ENCODE data around the gene FBXL7. TPM values are rescaled to one million over a fixed set of nuclear protein-coding genes. Genes with fewer than 3 reads are reported as not detected.

Gene FBXL7
- total and polyA plus RNA-seq, 2 of the 8 experiments (the other 6 are each of a cell fraction or from before 2014, with no cell fraction given) = 17.7 to 17.8 TPM

GRCh38 chr5:15852217-15852616 is 352.2 kb downstream of the FBXL7 start:
- H3K79me1 ChIP-seq (ENCODE audit: low read depth, low read length) = no peaks in the 10 kb centered on the region; the same call in 1 of the 2 replicates
- no peak overlapping the region for H3K9ac ChIP-seq (replicated peaks in 1 of 4; ENCODE audit: extremely low read depth in 1 of 4, low read depth in 3 of 4, low read length in 3 of 4)
- no peaks in the 10 kb centered on the region for H3K9me3 ChIP-seq (ENCODE audit: insufficient read depth in 2 of 2, low read depth in 1 of 2, low read length in 1 of 2)
- ChIA-PET CTCF (ENCODE audit: partially characterized antibody) (no interaction called here), POLR2A (ENCODE audit: partially characterized antibody) (no interaction called here)
- H2BK12ac ChIP-seq (ENCODE audit: low read depth, low read length) = no peak overlapping the region
- no peak overlapping the region for H4K91ac ChIP-seq (replicated peaks; ENCODE audit: insufficient read length, low read length)
- H2AK5ac ChIP-seq (ENCODE audit: low read depth, low read length) = no peak overlapping the region
- no peaks in the 10 kb centered on the region for H3K4me1 ChIP-seq (replicated peaks in 1 of 4; ENCODE audit: control insufficient read depth in 3 of 4, insufficient read depth in 4 of 4, low read length in 3 of 4)
- 85% methylated on average over 3 of the region's 3 CpGs; no CpG with 5 or more reads in 1 of the 2 experiments for WGBS, 2 experiments (ENCODE audit: extremely low coverage in 1 of 2, insufficient coverage in 1 of 2, insufficient read length in 1 of 2, insufficient replicate concordance in 2 of 2, low coverage in 1 of 2, low lambda C conversion rate in 2 of 2, missing lambda C conversion rate in 1 of 2)
- H4K5ac ChIP-seq (ENCODE audit: insufficient read length, low read depth, low read length) = no peak overlapping the region
- no peak overlapping the region for H2BK5ac ChIP-seq (ENCODE audit: low read depth, low read length)
- FAIRE-seq (no peak), DNase-seq (ENCODE audit: low read depth in 1 of 2, low spot score in 2 of 2) (no peak)
- H2BK120ac ChIP-seq (replicated peaks; ENCODE audit: low read depth, low read length) = no peak overlapping the region
- no peak overlapping the region for H3K18ac ChIP-seq (ENCODE audit: extremely low read depth, low read length)
- no peak overlapping the region for H3K27ac ChIP-seq (ENCODE audit: low read depth, low read length)
- H2BK20ac ChIP-seq (ENCODE audit: low read length) = no peak overlapping the region
- no peak overlapping the region for H3K4ac ChIP-seq (replicated peaks; ENCODE audit: insufficient read length, low read depth, low read length)
- no peaks in the 10 kb centered on the region for H4K20me1 ChIP-seq (replicated peaks in 1 of 2; ENCODE audit: control insufficient read depth in 1 of 2, insufficient read depth in 2 of 2, low read length in 2 of 2)
- H4K8ac ChIP-seq (ENCODE audit: extremely low read depth, insufficient read depth, low read length) = no peak overlapping the region
- no peak overlapping the region for H3K14ac ChIP-seq (ENCODE audit: insufficient read length)
- no peaks in the 10 kb centered on the region for H3K79me2 ChIP-seq (ENCODE audit: control insufficient read depth in 1 of 2, insufficient read depth in 2 of 2, low read length in 2 of 2)
- no peak overlapping the region for H3K23ac ChIP-seq (ENCODE audit: insufficient read length)
- H3K27me3 ChIP-seq (replicated peaks in 1 of 4; ENCODE audit: control insufficient read depth in 3 of 4, extremely low read depth in 1 of 4, insufficient read depth in 3 of 4, low read length in 3 of 4) = no peaks in the 10 kb centered on the region
- no peaks in the 10 kb centered on the region for H3K23me2 ChIP-seq (ENCODE audit: low read depth, low read length)
- no peaks in the 10 kb centered on the region for H3K36me3 ChIP-seq (ENCODE audit: control insufficient read depth in 2 of 4, insufficient read depth in 4 of 4, low read length in 3 of 4)
- H3K56ac ChIP-seq (replicated peaks; ENCODE audit: insufficient read length, low read depth, low read length) = no peak overlapping the region
- no peak overlapping the region for H2AFZ ChIP-seq (ENCODE audit: low read length)
- H2BK15ac ChIP-seq (ENCODE audit: low read length) = no peak overlapping the region
- H3K4me3 ChIP-seq (ENCODE audit: extremely low read depth in 1 of 4, insufficient read depth in 2 of 4, low read depth in 3 of 4, low read length in 4 of 4) = no peak overlapping the region
- H3K4me2 ChIP-seq (ENCODE audit: insufficient read depth in 1 of 2, low read depth in 2 of 2, low read length in 2 of 2) = no peak overlapping the region
- TF ChIP-seq PHF8 (conservative IDR thresholded peaks at IDR 0.05; ENCODE audit: low read depth, low read length) (no peak), BCL11A (IDR thresholded peaks at IDR 0.05; ENCODE audit: low read depth in 2 of 2, low read length in 2 of 2) (no peak), TAF7 (optimal IDR thresholded peaks at IDR 0.05; ENCODE audit: borderline replicate concordance, low read depth, low read length) (no peak), CBX5 (IDR thresholded peaks at IDR 0.05; ENCODE audit: low read depth, low read length) (no peak), POU5F1 (IDR thresholded peaks at IDR 0.05; ENCODE audit: low read depth, low read length) (no peak), EP300 (IDR thresholded peaks at IDR 0.05; ENCODE audit: borderline replicate concordance in 1 of 2, low read depth in 2 of 2, low read length in 2 of 2) (no peak), TAF1 (IDR thresholded peaks at IDR 0.05; ENCODE audit: low read depth, low read length) (no peak), RBBP5 (IDR thresholded peaks at IDR 0.05; ENCODE audit: borderline replicate concordance, low read depth, low read length) (no peak), MAFK (IDR thresholded peaks at IDR 0.05; ENCODE audit: low read depth, low read length) (no peak), ASH2L (IDR thresholded peaks at IDR 0.05; ENCODE audit: low read length) (no peak), HDAC6 (IDR thresholded peaks at IDR 0.05; ENCODE audit: low read depth, low read length) (no peak), CTCF (IDR thresholded peaks at IDR 0.05; ENCODE audit: control extremely low read depth in 1 of 3, insufficient read depth in 1 of 3, low read depth in 1 of 3, low read length in 3 of 3) (no peak)

Measured in H1 (cell line).